HepG2 (cell line): Measurements from ENCODE around the gene OTOP2. TPM values are rescaled to one million over a fixed set of nuclear protein-coding genes. Genes with fewer than 3 reads are reported as not detected.

ENCODE experiments used
- CBFB ChIP-seq: sonication (generic); formaldehyde crosslinking; IDR thresholded peaks from 2 replicates; pipeline ENCODE4 v1.4.0; 2020; ENCODE audit warnings: missing genetic modification reagents
- CCAR2 ChIP-seq: fragments of 200-400 bp; formaldehyde crosslinking; optimal IDR thresholded peaks from 2 replicates; pipeline ENCODE3; 2018; ENCODE audit warnings: low read depth, mild to moderate bottlenecking, low read length, moderate library complexity
- DNMT1 ChIP-seq: sonication (generic); formaldehyde crosslinking; IDR thresholded peaks from 2 replicates; pipeline ENCODE4 v1.5.1; 2020; ENCODE audit warnings: mild to moderate bottlenecking, missing genetic modification reagents
- DPF2 ChIP-seq: sonication (generic); formaldehyde crosslinking; IDR thresholded peaks from 2 replicates; pipeline ENCODE4 v1.4.0; 2020; ENCODE audit warnings: mild to moderate bottlenecking, low read depth, missing genetic modification reagents, borderline replicate concordance
- HOXD1 ChIP-seq: sonication (generic); formaldehyde crosslinking; IDR thresholded peaks from 2 replicates; pipeline ENCODE4 v1.5.0; 2020; ENCODE audit warnings: missing genetic modification reagents
- KDM1A ChIP-seq: IDR thresholded peaks from 2 replicates; pipeline ENCODE4 v1.6.1; 2016; ENCODE audit warnings: missing compliant biosample characterization
- KLF12 ChIP-seq: sonication (generic); formaldehyde crosslinking; IDR thresholded peaks from 2 replicates; pipeline ENCODE4 v1.4.0; 2020; ENCODE audit warnings: missing genetic modification reagents, borderline replicate concordance
- LBX2 ChIP-seq: sonication (generic); formaldehyde crosslinking; IDR thresholded peaks from 2 replicates; pipeline ENCODE4 v1.5.0; 2020; ENCODE audit warnings: missing genetic modification reagents, mild to moderate bottlenecking, borderline replicate concordance
- MED13 ChIP-seq: sonication (generic); formaldehyde crosslinking; IDR thresholded peaks from 2 replicates; pipeline ENCODE4 v1.5.0; 2020; ENCODE audit warnings: missing genetic modification reagents
- MXI1 ChIP-seq: IDR thresholded peaks from 3 replicates; pipeline ENCODE4 v1.6.1; 2012; ENCODE audit warnings: low read depth, low read length, inconsistent platforms, borderline replicate concordance
- PTBP1 ChIP-seq: fragments of 200-400 bp; formaldehyde crosslinking; IDR thresholded peaks from 2 replicates; pipeline ENCODE4 v1.6.1; 2018; ENCODE audit warnings: low read length, low read depth; ENCODE audit not compliant: poor library complexity, severe bottlenecking
- RARA ChIP-seq: IDR thresholded peaks from 2 replicates; pipeline ENCODE4 v1.6.1; 2016; ENCODE audit warnings: missing genetic modification reagents, missing compliant biosample characterization
- SMYD3 ChIP-seq: sonication (generic); formaldehyde crosslinking; IDR thresholded peaks from 2 replicates; pipeline ENCODE4 v1.8.1; 2023; ENCODE audit warnings: mild to moderate bottlenecking, missing genetic modification reagents
- SRSF1 ChIP-seq: fragments of 200-400 bp; formaldehyde crosslinking; optimal IDR thresholded peaks from 2 replicates; pipeline ENCODE3; 2017; ENCODE audit warnings: mild to moderate bottlenecking, low read depth, low read length, moderate library complexity
- SUZ12 ChIP-seq: fragments of 150-350 bp; IDR thresholded peaks from 2 replicates; pipeline ENCODE4 v1.6.1; 2014; ENCODE audit warnings: low read depth, low read length
- U2AF1 ChIP-seq: fragments of 200-400 bp; formaldehyde crosslinking; optimal IDR thresholded peaks from 2 replicates; pipeline ENCODE3; 2017; ENCODE audit warnings: mild to moderate bottlenecking, low read depth, low read length
- ZBTB2 ChIP-seq: sonication (generic); formaldehyde crosslinking; IDR thresholded peaks from 2 replicates; pipeline ENCODE4 v1.8.0; 2022; ENCODE audit warnings: low read depth, missing genetic modification reagents
- ZFP36 ChIP-seq: fragments of 150-350 bp; IDR thresholded peaks from 2 replicates; pipeline ENCODE4 v1.6.1; 2018; ENCODE audit warnings: borderline replicate concordance, low read length, low read depth; ENCODE audit not compliant: partially characterized antibody
- ZNF512B ChIP-seq: sonication (generic); formaldehyde crosslinking; IDR thresholded peaks from 2 replicates; pipeline ENCODE4 v1.5.1; 2020; ENCODE audit warnings: missing genetic modification reagents, mild to moderate bottlenecking, borderline replicate concordance
- ZNF605 ChIP-seq: sonication (generic); formaldehyde crosslinking; IDR thresholded peaks from 2 replicates; pipeline ENCODE4 v1.8.0; 2022; ENCODE audit warnings: mild to moderate bottlenecking, missing genetic modification reagents
- polyA plus RNA-seq, 8 experiments: library from polyadenylated mRNA; depleted of rRNA in 3 of 8; stranded (reverse) in 7 of 8; unstranded in 1 of 8; fragments of >200 nt; fragmentation: Illumina TruSeq in 4 of 8; extraction: Trizol in 4 of 8; gene quantifications; 2 replicates each; pipeline versions ENCODE4 v1.2.1 to v1.2.3, GENCODE V29; 2011 to 2016; ENCODE audit warnings: low read depth in 4 of 8, missing spikeins in 1 of 8, mixed read lengths in 1 of 8; ENCODE audit not compliant: insufficient read depth in 1 of 8
- total RNA-seq, 5 experiments: library from RNA; depleted of rRNA; stranded (reverse); fragments of >200 nt; fragmentation: Illumina TruSeq; extraction: Trizol; gene quantifications; 2 replicates each; pipeline ENCODE4 v1.2.3, GENCODE V29; 2016; ENCODE audit warnings: low read depth in 1 of 5
- TF ChIP-seq, protein P1 (sequence below): sonication (generic); IDR thresholded peaks from 2 replicates; pipeline ENCODE4 v1.6.1; 2016; ENCODE audit warnings: low read depth, borderline replicate concordance
- TF ChIP-seq, protein P2 (sequence below): sonication (generic); formaldehyde crosslinking; IDR thresholded peaks from 2 replicates; pipeline ENCODE4 v1.8.0; 2022; ENCODE audit warnings: mild to moderate bottlenecking, missing genetic modification reagents, borderline replicate concordance

OTOP2 gene
- total and polyA plus RNA-seq, 2 of the 13 experiments (the other 11 are each of a cell fraction or from before 2014, with no cell fraction given), result not detected

DNA sequence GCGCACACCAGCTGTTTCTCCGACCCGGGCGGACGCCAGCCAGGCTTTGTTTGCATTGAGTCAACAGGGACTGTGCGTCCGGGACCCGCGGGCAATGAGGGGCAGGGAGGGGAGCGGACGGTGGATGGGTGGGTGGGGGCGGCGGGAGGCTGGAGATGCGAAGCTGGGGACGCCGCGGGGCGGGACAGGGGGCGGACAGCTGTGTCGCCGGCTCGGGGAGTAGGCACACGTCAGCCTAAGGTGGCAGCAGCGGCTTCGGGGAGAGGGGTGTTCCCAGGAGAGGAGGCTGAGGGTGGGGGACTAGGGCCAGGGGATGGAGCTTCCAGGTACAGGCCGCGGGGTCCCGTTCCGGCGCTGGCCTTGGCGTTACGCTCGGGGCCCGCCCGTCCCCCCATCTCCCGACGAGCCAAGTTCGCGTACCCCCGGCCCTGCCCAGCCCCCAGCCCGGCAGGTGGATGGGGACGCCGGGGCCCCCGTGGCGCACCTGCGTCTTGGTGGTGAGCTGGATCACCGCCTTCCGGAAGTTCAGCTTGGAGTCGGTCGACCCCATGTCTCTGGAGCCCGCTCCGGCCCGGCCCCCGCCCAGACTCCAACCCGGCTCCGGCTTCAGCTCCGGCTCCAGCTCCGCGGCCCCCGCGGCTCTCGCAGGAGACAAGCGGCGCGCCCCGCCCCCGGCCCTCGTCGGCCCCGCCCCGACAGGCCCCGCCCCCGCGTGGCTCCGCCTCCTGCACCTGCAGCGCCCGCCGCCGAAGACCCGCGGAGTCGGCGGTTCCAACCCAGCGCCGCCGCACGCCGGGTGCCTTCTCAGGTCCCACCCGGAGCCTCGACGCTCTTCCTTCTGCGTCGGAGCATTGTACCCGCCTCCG, 48.3 kb downstream of the OTOP2 start, which contains the start of gene HID1 (continued):
- TF ChIP-seq ZNF512B (no peak), KLF12 (CRISPR knock-in tag) (peak; percentile 41; the same call in 1 of the 2 replicates), SUZ12 (no peak), CCAR2 (no peak), U2AF1 (no peak), ZFP36 (no peak), PTBP1 (no peak), ZNF605 (CRISPR knock-in tag) (no peak), CBFB (CRISPR knock-in tag) (0 out of 2 replicates have a peak, but pooled peaks have one; percentile 5), DPF2 (CRISPR knock-in tag) (peak; percentile 73; the same call in 1 of the 2 replicates), KDM1A (CRISPR knock-in tag) (no peak), ZBTB2 (CRISPR knock-in tag) (peak; percentile 59; the same call in 1 of the 2 replicates), MXI1 (peak; percentile 7; the same call in 1 of the 3 replicates), LBX2 (CRISPR knock-in tag) (no peak), SRSF1 (no peak), HOXD1 (CRISPR knock-in tag) (0 out of 2 replicates have a peak, but pooled peaks have one; percentile 43), SMYD3 (CRISPR knock-in tag) (no peak), DNMT1 (no peak; the same call in 1 of the 2 replicates), MED13 (CRISPR knock-in tag) (peak; percentile 32; the same call in 1 of the 2 replicates), RARA (CRISPR knock-in tag) (peak; percentile 50; the same call in 1 of the 2 replicates)
- TF ChIP-seq, protein P1, sequence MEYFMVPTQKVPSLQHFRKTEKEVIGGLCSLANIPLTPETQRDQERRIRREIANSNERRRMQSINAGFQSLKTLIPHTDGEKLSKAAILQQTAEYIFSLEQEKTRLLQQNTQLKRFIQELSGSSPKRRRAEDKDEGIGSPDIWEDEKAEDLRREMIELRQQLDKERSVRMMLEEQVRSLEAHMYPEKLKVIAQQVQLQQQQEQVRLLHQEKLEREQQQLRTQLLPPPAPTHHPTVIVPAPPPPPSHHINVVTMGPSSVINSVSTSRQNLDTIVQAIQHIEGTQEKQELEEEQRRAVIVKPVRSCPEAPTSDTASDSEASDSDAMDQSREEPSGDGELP, result peak; percentile 98
- TF ChIP-seq, protein P2, sequence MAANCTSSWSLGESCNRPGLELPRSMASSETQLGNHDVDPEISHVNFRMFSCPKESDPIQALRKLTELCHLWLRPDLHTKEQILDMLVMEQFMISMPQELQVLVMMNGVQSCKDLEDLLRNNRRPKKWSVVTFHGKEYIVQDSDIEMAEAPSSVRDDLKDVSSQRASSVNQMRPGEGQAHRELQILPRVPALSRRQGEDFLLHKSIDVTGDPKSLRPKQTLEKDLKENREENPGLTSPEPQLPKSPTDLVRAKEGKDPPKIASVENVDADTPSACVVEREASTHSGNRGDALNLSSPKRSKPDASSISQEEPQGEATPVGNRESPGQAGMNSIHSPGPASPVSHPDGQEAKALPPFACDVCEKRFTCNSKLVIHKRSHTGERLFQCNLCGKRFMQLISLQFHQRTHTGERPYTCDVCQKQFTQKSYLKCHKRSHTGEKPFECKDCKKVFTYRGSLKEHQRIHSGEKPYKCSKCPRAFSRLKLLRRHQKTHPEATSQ, result no peak
